Panc1 (cell line): ENCODE results near the gene SLC7A5. TPM values are rescaled to one million over a fixed set of nuclear protein-coding genes. Genes with fewer than 3 reads are reported as not detected.

Experiments used
- ATAC-seq: fragments of 200-7000 bp; cut with Tn5 transposase; 2 replicates; pipeline ENCODE4 v1.9.1; 2020; ENCODE audit warnings: mild to moderate bottlenecking, moderate library complexity
- BruUV-seq: library from RNA; stranded (reverse); fragments of 400-500 nt; replicated peaks from 2 replicates; lab custom pipeline; 2021; lab: Mats Ljungman, UMichigan
- CTCF ChIA-PET: fragments of 300-600 bp; sonication (Branson Sonifier 250); formaldehyde crosslinking; loops from one replicate; lab custom pipeline; 2022; ENCODE audit warnings: antibody characterized with exemption; lab: Charles Lee
- POLR2A ChIA-PET: fragments of 300-600 bp; sonication (Branson Sonifier 250); formaldehyde crosslinking; loops from one replicate; lab custom pipeline; 2022; ENCODE audit warnings: antibody characterized with exemption; lab: Charles Lee
- DNase-seq: peaks from one replicate; pipeline ENCODE4 v3.0.0-alpha.2; 2010; ENCODE audit warnings: low read depth, low spot score
- H3K27ac ChIP-seq: 2 replicates; pipeline ENCODE4 v1.5.1; 2011; ENCODE audit warnings: mild to moderate bottlenecking, low read length, inconsistent platforms
- H3K27me3 ChIP-seq: fragments of 200-500 bp; sonication (Bioruptor generic); 2 replicates; pipeline ENCODE4 v1.6.0; 2014; ENCODE audit warnings: low read length, inconsistent platforms; ENCODE audit not compliant: control insufficient read depth, insufficient read depth
- H3K36me3 ChIP-seq: fragments of 200-500 bp; sonication (Bioruptor generic); 2 replicates; pipeline ENCODE4 v1.5.1; 2014; ENCODE audit warnings: inconsistent platforms, mild to moderate bottlenecking, low read length, moderate library complexity; ENCODE audit not compliant: control insufficient read depth, insufficient read depth
- H3K4me1 ChIP-seq: 2 replicates; pipeline ENCODE4 v1.5.1; 2011; ENCODE audit warnings: inconsistent platforms, mild to moderate bottlenecking, low read length, moderate library complexity; ENCODE audit not compliant: control insufficient read depth, insufficient read depth
- H3K4me3 ChIP-seq, 2 experiments: 2 replicates each; pipeline ENCODE4 v1.5.1; 2011 to 2012; ENCODE audit warnings: low read depth in 2 of 2, low read length in 2 of 2, mild to moderate bottlenecking in 2 of 2, inconsistent platforms in 1 of 2, moderate library complexity in 1 of 2
- H3K9me3 ChIP-seq: fragments of 200-500 bp; sonication (Bioruptor generic); 2 replicates; pipeline ENCODE4 v1.5.1; 2014; ENCODE audit warnings: low read depth, mild to moderate bottlenecking, inconsistent platforms, low read length, moderate library complexity; ENCODE audit not compliant: control insufficient read depth, insufficient read depth
- CTCF ChIP-seq: fragments of 450-650 bp; IDR thresholded peaks from 2 replicates; pipeline ENCODE4 v1.5.1; 2017; ENCODE audit warnings: mild to moderate bottlenecking
- POLR2AphosphoS5 ChIP-seq: IDR thresholded peaks from 2 replicates; pipeline ENCODE4 v1.6.1; 2012; ENCODE audit warnings: mild to moderate bottlenecking, low read depth, low read length, moderate library complexity
- REST ChIP-seq, 2 experiments: IDR thresholded peaks; 2 replicates each; pipeline ENCODE4 v1.6.1; 2011 to 2012; ENCODE audit warnings: low read depth in 2 of 2, control low read depth in 1 of 2, low read length in 1 of 2, mild to moderate bottlenecking in 1 of 2, moderate library complexity in 1 of 2; ENCODE audit not compliant: insufficient read depth in 1 of 2
- SIN3A ChIP-seq: IDR thresholded peaks from 2 replicates; pipeline ENCODE4 v1.6.1; 2012; ENCODE audit warnings: low read depth, mild to moderate bottlenecking, low read length, moderate library complexity, borderline replicate concordance; ENCODE audit not compliant: insufficient read depth
- TCF7L2 ChIP-seq: IDR thresholded peaks from 2 replicates; pipeline ENCODE4 v1.6.1; 2011; ENCODE audit warnings: mild to moderate bottlenecking, low read depth, low read length, inconsistent platforms
- in situ Hi-C: cut with HindIII; loops from 2 replicates; pipeline ENCODE4 v1.10.0; 2016; ENCODE audit warnings: low sequenced_read_pairs, low pct_unique_long_range_greater_than_20kb
- intact Hi-C: fragments of 100-400 bp; cut with micrococcal nuclease; formaldehyde crosslinking; loops from one replicate; pipeline ENCODE4 v1.10.0; 2022; ENCODE audit not compliant: unreplicated experiment
- total RNA-seq: library from RNA; stranded (reverse); gene quantifications from one replicate; pipeline ENCODE4 v1.2.1, GENCODE V29; 2021; ENCODE audit not compliant: unreplicated experiment

SLC7A5 gene
- total RNA-seq, 1 experiment from 2014 or later: 231 TPM

GRCh38 chr16:87803385-87803784, 65.9 kb downstream of the SLC7A5 start:
- H3K4me3 ChIP-seq: no peak overlapping the region
- no peaks in the 10 kb centered on the region for H3K9me3 ChIP-seq
- no peaks in the 10 kb centered on the region for H3K27me3 ChIP-seq
- DNase-seq (no peak), ATAC-seq (no peak)
- H3K36me3 ChIP-seq: no peaks in the 10 kb centered on the region
- POLR2A ChIA-PET: no interaction called here
- BruUV-seq: no TSS peak
- in situ Hi-C loops (no loop called here), intact Hi-C loops (no loop called here)
- no peak for TF ChIP-seq TCF7L2
- no peak for TF ChIP-seq CTCF
- no peak for TF ChIP-seq POLR2AphosphoS5
- no peak for TF ChIP-seq SIN3A
- no peak for TF ChIP-seq REST (IDR thresholded peaks at IDR 0.05; ENCODE audit: insufficient read depth in 1 of 2, low read depth in 2 of 2, low read length in 1 of 2)
- peaks cover 13% of the 10 kb centered on the region for H3K4me1 ChIP-seq
- no peak overlapping the region for H3K27ac ChIP-seq
- CTCF ChIA-PET: interaction anchor here (0.5 kb wide), 1 partner anchor 108 kb away, joined by 4 read pairs; no protein-coding TSS in a partner anchor

- ATAC-seq: no peak
- CTCF ChIA-PET: no interaction called here
Measured at GRCh38 chr16:87802670-87803069, 66.6 kb downstream of the SLC7A5 start.

More at GRCh38 chr16:87802670-87803069, 66.6 kb downstream of the SLC7A5 start:
- DNase-seq: no peak
- intact Hi-C loops: no loop called here
- Histone ChIP-seq H3K27ac (no peak overlapping the region), H3K9me3 (no peaks in the 10 kb centered on the region), H3K27me3 (no peaks in the 10 kb centered on the region), H3K36me3 (no peaks in the 10 kb centered on the region), H3K4me3 (no peak overlapping the region), H3K4me1 (peaks cover 13% of the 10 kb centered on the region)
- BruUV-seq: no TSS peak
- in situ Hi-C loops: no loop called here
- TF ChIP-seq REST (IDR thresholded peaks at IDR 0.05; ENCODE audit: insufficient read depth in 1 of 2, low read depth in 2 of 2, low read length in 1 of 2) (no peak), TCF7L2 (no peak), CTCF (no peak), POLR2AphosphoS5 (no peak), SIN3A (no peak)
- POLR2A ChIA-PET: interaction anchor here (0.6 kb wide), 1 partner anchor 12 kb away, joined by 5 read pairs; no protein-coding TSS in a partner anchor
